Esophagus muscularis mucosa (tissue), 3 donors: ENCODE results near the gene ZWILCH.

Source experiments
- CTCF ChIP-seq, 3 experiments: fragments of 200-600 bp in 2 of 3; fragments of 450-650 bp in 1 of 3; sonication (generic) in 2 of 3; IDR thresholded peaks; one replicate each; pipeline ENCODE4 v1.5.1; 2017 to 2019; ENCODE audit warnings: antibody characterized with exemption in 3 of 3, mild to moderate bottlenecking in 2 of 3, moderate library complexity in 1 of 3
- POLR2A ChIP-seq: fragments of 450-650 bp; IDR thresholded peaks from one replicate; pipeline ENCODE4 v1.6.1; 2017; ENCODE audit warnings: antibody characterized with exemption, moderate library complexity, mild to moderate bottlenecking, low read depth
- POLR2AphosphoS5 ChIP-seq, 2 donors: sonication (generic); formaldehyde crosslinking; IDR thresholded peaks; one replicate each; pipeline ENCODE4 v1.6.1; 2017; ENCODE audit warnings: antibody characterized with exemption in 2 of 2

- TF ChIP-seq CTCF (IDR thresholded peaks at IDR 0.05) (no peak), POLR2A (no peak), POLR2AphosphoS5 (IDR thresholded peaks at IDR 0.05) (no peak)
Measured at GRCh38 chr15:66523926-66524325, 18.8 kb downstream of the ZWILCH start.
